NCI-H1048 (cell line): ENCODE results near the gene PSMB4.

Source experiments
- DNase-seq: peaks from one replicate; lab custom pipeline; 2025; lab: John Stamatoyannopoulos, UW

The PSMB4 gene

DNA sequence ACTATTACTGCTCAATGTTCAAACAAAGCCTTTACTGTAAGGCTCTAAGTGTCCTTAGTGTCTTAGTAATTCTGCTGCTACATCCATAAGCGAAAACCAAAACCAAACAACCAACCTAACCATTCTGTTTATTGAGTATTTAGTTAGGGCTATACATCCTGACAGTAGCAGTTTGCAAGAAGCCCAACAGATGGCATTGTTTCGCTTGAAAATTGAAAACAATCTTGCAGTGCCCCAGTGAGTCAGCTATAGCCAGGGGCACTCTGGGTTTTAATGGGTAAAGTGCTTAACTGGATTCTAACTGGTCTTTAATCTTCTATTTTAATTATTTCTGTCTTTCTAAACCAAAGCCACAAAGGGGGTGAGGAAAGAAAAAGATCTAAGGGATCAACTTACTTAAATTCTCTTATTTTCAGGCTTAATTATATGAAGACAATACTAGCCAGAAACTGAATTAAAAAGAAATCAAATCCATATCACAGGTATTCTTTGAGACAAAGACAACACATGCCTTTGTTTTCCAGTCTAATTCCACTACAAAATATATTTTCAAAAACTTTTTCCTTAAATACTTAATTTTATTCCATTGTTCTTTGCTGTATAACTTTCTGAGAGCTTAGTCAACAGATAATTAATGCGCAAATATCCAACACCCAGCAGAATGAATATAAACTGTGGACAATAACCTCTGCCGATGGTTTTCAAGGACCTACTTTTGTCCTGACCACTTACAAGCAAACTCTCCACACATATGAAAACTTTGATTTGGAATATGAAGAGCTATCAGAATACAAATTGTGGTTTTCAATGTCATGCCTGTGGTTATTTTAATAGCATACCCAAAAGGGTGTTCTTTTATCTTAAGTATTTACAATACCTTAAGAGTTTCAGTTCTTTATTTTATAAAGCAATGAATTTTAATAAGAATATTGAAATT, 44.7 kb downstream of the PSMB4 start:
- DNase-seq = peak; percentile 49

DNA sequence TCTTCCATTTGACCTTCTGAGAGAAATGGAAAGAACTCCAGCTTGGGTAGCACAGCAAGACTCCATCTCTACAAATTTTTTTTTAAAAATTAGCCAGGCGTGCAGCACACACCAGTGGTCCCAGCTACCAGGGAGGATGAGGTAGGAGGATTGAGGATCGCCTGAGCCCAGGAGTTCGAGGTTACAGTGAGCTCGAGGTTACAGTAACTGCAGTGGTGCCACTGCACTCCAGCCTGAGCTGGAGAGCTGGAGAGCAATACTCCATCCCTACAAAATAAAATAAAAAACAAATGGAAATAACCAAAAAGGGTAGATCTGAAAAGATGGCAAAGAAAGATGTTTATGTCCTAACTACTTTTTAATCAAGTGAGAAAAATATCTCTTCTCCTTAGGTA, 45.4 kb downstream of the PSMB4 start:
- DNase-seq = no peak

DNA sequence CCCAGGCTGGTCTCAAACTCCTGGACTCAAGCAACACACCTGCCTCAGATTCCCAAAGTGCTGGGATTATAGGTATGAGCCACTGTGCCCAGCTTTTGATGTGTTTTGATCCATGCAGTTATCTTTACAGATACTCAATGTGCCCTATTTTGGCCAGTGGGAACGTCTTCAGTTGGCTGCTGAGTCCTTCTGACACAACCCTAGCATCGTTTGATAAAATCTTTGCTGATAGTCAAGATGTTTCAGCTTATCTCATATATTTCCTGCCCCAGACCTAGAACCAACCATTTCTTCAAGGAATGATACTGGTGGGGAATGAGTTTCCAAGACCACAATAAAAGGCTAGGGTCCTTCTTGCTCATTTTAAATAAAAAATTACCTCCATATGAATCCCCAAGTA, 48.3 kb downstream of the PSMB4 start:
- no peak for DNase-seq
